GM23338 (cell line): ENCODE measurements around the gene FBXO34.

Experiments used
- CTCF ChIP-seq, 2 experiments: fragments of 200-600 bp in 1 of 2; sonication (generic) in 1 of 2; conservative IDR thresholded peaks; 2 replicates each; pipeline versions ENCODE4 v1.5.1 to v1.6.1; 2016 to 2017; ENCODE audit warnings: antibody characterized with exemption in 2 of 2, low read depth in 2 of 2, mild to moderate bottlenecking in 2 of 2, moderate library complexity in 1 of 2
- EZH2 ChIP-seq: fragments of 200-600 bp; sonication (generic); IDR thresholded peaks from one replicate; pipeline ENCODE4 v1.8.0; 2017; ENCODE audit warnings: antibody characterized with exemption, mild to moderate bottlenecking, low read depth; ENCODE audit not compliant: unreplicated experiment
- EZH2phosphoT487 ChIP-seq: fragments of 200-600 bp; sonication (generic); IDR thresholded peaks from one replicate; pipeline ENCODE4 v1.8.1; 2018; ENCODE audit warnings: antibody characterized with exemption; ENCODE audit not compliant: unreplicated experiment

GRCh38 chr14:55303125-55303499, 31.9 kb downstream of the FBXO34 start:
- TF ChIP-seq CTCF (conservative IDR thresholded peaks at IDR 0.05; ENCODE audit: low read depth in 2 of 2) = no peak
- no peak for TF ChIP-seq EZH2
- TF ChIP-seq EZH2phosphoT487 = no peak
